ENCODE measurements around the gene SNX21. TPM values are rescaled to one million over a fixed set of nuclear protein-coding genes. Genes with fewer than 3 reads are reported as not detected.

SNX21 gene
- total RNA-seq, 1 experiment from 2014 or later: 11.9 TPM

DNA sequence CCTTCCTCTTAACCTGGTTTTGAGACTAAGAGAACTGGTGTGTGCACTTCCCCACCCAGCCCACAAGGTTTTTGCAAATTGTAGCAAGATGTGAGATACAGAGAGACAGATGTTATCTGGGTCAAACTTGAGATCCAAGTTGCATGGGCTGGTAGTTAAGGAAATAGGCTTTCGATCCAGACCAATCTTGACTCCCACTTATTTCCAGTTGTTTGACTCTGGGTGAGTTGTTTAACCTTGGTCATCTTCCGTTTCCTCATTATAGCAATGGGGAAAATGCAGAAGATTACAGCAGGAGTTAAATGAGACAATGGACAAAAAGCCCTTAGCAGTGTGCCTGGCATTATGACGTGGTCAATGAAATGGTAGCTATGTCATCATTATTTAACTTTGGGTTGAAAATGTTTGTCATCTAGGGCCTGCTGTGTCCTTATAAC is 1.7 kb downstream of the SNX21 start:
- CTCF ChIA-PET: no interaction called here
- intact Hi-C loops (cut with micrococcal nuclease): loop anchor here (10.0 kb wide), 1 partner anchor 99 kb away; the partner anchor contains the start of gene PCIF1
- H3K9me3 ChIP-seq (ENCODE audit: control insufficient read depth in 1 of 2, insufficient read depth in 1 of 2, low read depth in 1 of 2, low read length in 2 of 2): no peaks in the 10 kb centered on the region
- no peaks in the 10 kb centered on the region for H3K9me2 ChIP-seq (ENCODE audit: insufficient read depth)
- POLR2A ChIA-PET: no interaction called here
- ATAC-seq: no peak
- H3K27me3 ChIP-seq (ENCODE audit: insufficient read depth, low read length): no peaks in the 10 kb centered on the region
- H3K27ac ChIP-seq (ENCODE audit: low read depth, low read length): no peak overlapping the region
- TF ChIP-seq ZFX (IDR thresholded peaks at IDR 0.05): no peak
- TF ChIP-seq, protein P1, sequence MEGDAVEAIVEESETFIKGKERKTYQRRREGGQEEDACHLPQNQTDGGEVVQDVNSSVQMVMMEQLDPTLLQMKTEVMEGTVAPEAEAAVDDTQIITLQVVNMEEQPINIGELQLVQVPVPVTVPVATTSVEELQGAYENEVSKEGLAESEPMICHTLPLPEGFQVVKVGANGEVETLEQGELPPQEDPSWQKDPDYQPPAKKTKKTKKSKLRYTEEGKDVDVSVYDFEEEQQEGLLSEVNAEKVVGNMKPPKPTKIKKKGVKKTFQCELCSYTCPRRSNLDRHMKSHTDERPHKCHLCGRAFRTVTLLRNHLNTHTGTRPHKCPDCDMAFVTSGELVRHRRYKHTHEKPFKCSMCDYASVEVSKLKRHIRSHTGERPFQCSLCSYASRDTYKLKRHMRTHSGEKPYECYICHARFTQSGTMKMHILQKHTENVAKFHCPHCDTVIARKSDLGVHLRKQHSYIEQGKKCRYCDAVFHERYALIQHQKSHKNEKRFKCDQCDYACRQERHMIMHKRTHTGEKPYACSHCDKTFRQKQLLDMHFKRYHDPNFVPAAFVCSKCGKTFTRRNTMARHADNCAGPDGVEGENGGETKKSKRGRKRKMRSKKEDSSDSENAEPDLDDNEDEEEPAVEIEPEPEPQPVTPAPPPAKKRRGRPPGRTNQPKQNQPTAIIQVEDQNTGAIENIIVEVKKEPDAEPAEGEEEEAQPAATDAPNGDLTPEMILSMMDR (IDR thresholded peaks at IDR 0.05 in 2 of 3, conservative IDR thresholded peaks at IDR 0.05 in 1 of 3; ENCODE audit: borderline replicate concordance in 1 of 3, insufficient read depth in 1 of 3, low read depth in 2 of 3, low read length in 2 of 3): 0 out of 6 replicates have a peak, but pooled peaks of 1 of the 3 experiments have one; percentile 7
- peaks cover 26 to 35% of the 10 kb centered on the region in 2 experiments for H3K4me1 ChIP-seq (ENCODE audit: control insufficient read depth in 1 of 2, insufficient read depth in 2 of 2, low read length in 2 of 2)
- peak overlapping the region; percentile 90 for H3K4me2 ChIP-seq (ENCODE audit: low read length)
- BruUV-seq (replicated peaks): no TSS peak
- RAD21 ChIA-PET (ENCODE audit: low non-redundant PET in 1 of 2, low total read pairs in 2 of 2, uncharacterized antibody in 2 of 2, unreplicated experiment in 2 of 2): no interaction called here
- no peaks in the 10 kb centered on the region for H3K36me3 ChIP-seq (ENCODE audit: control insufficient read depth in 1 of 2, insufficient read depth in 2 of 2, low read length in 2 of 2)
- DNase-seq (ENCODE audit: low read depth, low spot score): no peak
- H3K9ac ChIP-seq (ENCODE audit: low read length): no peak overlapping the region; the same call in 1 of the 2 replicates
- no peaks in the 10 kb centered on the region for H3K79me2 ChIP-seq (ENCODE audit: insufficient read depth, low read length)
- H3K4me3 ChIP-seq (replicated peaks in 1 of 2; ENCODE audit: low read depth in 1 of 2, low read length in 2 of 2): no peak overlapping the region
- no peak overlapping the region for H2AFZ ChIP-seq (ENCODE audit: low read depth, low read length, poor library complexity, severe bottlenecking)
- H4K20me1 ChIP-seq (ENCODE audit: insufficient read depth): no peaks in the 10 kb centered on the region

DNA sequence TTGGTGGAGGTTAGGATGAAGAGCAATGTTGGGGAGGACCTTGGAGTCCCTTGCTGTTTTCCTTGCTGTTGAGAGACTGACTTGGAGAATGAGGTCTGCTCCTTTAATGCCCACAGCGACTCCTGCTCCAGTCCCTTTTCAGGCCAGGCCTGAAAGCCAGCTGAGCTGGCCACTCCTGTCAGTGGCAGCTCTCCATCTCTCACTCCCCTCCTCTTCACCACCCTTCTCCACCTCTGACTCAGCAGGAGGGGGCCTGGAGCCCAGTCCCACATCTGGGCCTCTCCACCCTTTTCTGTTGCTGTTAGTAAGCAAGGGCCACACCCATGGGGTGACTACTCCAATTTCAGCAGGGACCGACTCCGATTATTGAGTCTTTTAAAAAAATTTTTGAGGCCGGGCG is 2.2 kb downstream of the SNX21 start:
- ATAC-seq: peak; percentile 12; the same call in 1 of the 2 replicates
- H3K4me3 ChIP-seq (replicated peaks in 1 of 2; ENCODE audit: low read depth in 1 of 2, low read length in 2 of 2): no peak overlapping the region
- POLR2A ChIA-PET: no interaction called here
- TF ChIP-seq SP1 (IDR thresholded peaks at IDR 0.05; ENCODE audit: low read depth) (peak; percentile 33; the same call in 1 of the 2 replicates), POLR2AphosphoS5 (IDR thresholded peaks at IDR 0.05; ENCODE audit: low read depth, low read length) (no peak; the same call in 1 of the 2 replicates)
- H3K9me2 ChIP-seq (ENCODE audit: insufficient read depth): no peaks in the 10 kb centered on the region
- H4K20me1 ChIP-seq (ENCODE audit: insufficient read depth): no peaks in the 10 kb centered on the region
- H3K27ac ChIP-seq (ENCODE audit: low read depth, low read length): no peak overlapping the region
- intact Hi-C loops (cut with micrococcal nuclease): loop anchor here (10.0 kb wide), 1 partner anchor 99 kb away; the partner anchor contains the start of gene PCIF1
- no peak for DNase-seq (ENCODE audit: low read depth, low spot score)
- H3K79me2 ChIP-seq (ENCODE audit: insufficient read depth, low read length): no peaks in the 10 kb centered on the region
- BruUV-seq (replicated peaks): no TSS peak
- peak overlapping the region; percentile 90 for H3K4me2 ChIP-seq (ENCODE audit: low read length)
- no peak overlapping the region; the same call in 1 of the 2 replicates for H3K9ac ChIP-seq (ENCODE audit: low read length)
- CTCF ChIA-PET: no interaction called here
- H3K4me1 ChIP-seq (ENCODE audit: control insufficient read depth in 1 of 2, insufficient read depth in 2 of 2, low read length in 2 of 2): peaks cover 26 to 35% of the 10 kb centered on the region in 2 experiments
- H3K9me3 ChIP-seq (ENCODE audit: control insufficient read depth in 1 of 2, insufficient read depth in 1 of 2, low read depth in 1 of 2, low read length in 2 of 2): no peaks in the 10 kb centered on the region
- no peak overlapping the region for H2AFZ ChIP-seq (ENCODE audit: low read depth, low read length, poor library complexity, severe bottlenecking)
- RAD21 ChIA-PET (ENCODE audit: low non-redundant PET in 1 of 2, low total read pairs in 2 of 2, uncharacterized antibody in 2 of 2, unreplicated experiment in 2 of 2): no interaction called here
- no peaks in the 10 kb centered on the region for H3K27me3 ChIP-seq (ENCODE audit: insufficient read depth, low read length)
- no peaks in the 10 kb centered on the region for H3K36me3 ChIP-seq (ENCODE audit: control insufficient read depth in 1 of 2, insufficient read depth in 2 of 2, low read length in 2 of 2)
